ENCODE measurements around the gene OTUD5.

GRCh38 chrX:48897157-48897624 lies 60.2 kb downstream of the OTUD5 start:
- no peak for TF ChIP-seq ZNF600 (tag by site-specific recombination; IDR thresholded peaks at IDR 0.05)
- TF ChIP-seq ZNF121 (tag by site-specific recombination; IDR thresholded peaks at IDR 0.05), result no peak
- TF ChIP-seq ZBTB8A (tag by site-specific recombination; IDR thresholded peaks at IDR 0.05), result 0 out of 2 replicates have a peak, but pooled peaks have one; percentile 3
- TF ChIP-seq ZNF707 (tag by site-specific recombination; IDR thresholded peaks at IDR 0.05), result no peak
